A673 (cell line): ENCODE measurements around the gene IYD. TPM values are rescaled to one million over a fixed set of nuclear protein-coding genes. Genes with fewer than 3 reads are reported as not detected.

ENCODE experiments used
- BruUV-seq: library from RNA; stranded (reverse); fragments of 400-500 nt; replicated peaks from 2 replicates; lab custom pipeline; 2021; lab: Mats Ljungman, UMichigan
- CTCF ChIA-PET: fragments of 300-600 bp; sonication (Branson Sonifier 250); formaldehyde crosslinking; loops from one replicate; lab custom pipeline; 2022; ENCODE audit warnings: antibody characterized with exemption; lab: Charles Lee
- POLR2A ChIA-PET: fragments of 300-600 bp; sonication (Branson Sonifier 250); formaldehyde crosslinking; loops from one replicate; lab custom pipeline; 2022; ENCODE audit warnings: antibody characterized with exemption; ENCODE audit not compliant: low non-redundant PET; lab: Charles Lee
- DNase-seq: peaks from one replicate; pipeline ENCODE4 v3.0.0-alpha.2; 2015; ENCODE audit warnings: low spot score
- H3K27ac ChIP-seq: fragments of 200-600 bp; sonication (generic); 2 replicates; pipeline ENCODE4 v1.5.1; 2016; ENCODE audit warnings: mixed run types, low read depth, mild to moderate bottlenecking, mixed read lengths, antibody characterized with exemption, low read length; ENCODE audit not compliant: poor library complexity, severe bottlenecking
- H3K27me3 ChIP-seq: fragments of 200-600 bp; sonication (generic); replicated peaks from 2 replicates; pipeline ENCODE4 v1.6.1; 2017; ENCODE audit warnings: mixed run types, low read depth, mild to moderate bottlenecking, mixed read lengths, antibody characterized with exemption, low read length; ENCODE audit not compliant: insufficient read depth, poor library complexity
- H3K36me3 ChIP-seq: fragments of 200-600 bp; sonication (generic); 2 replicates; pipeline ENCODE4 v1.6.1; 2016; ENCODE audit warnings: mixed run types, mild to moderate bottlenecking, mixed read lengths, antibody characterized with exemption, low read length; ENCODE audit not compliant: insufficient read depth, poor library complexity, severe bottlenecking
- H3K4me1 ChIP-seq: fragments of 200-600 bp; sonication (generic); 2 replicates; pipeline ENCODE4 v1.6.1; 2017; ENCODE audit warnings: mixed run types, mild to moderate bottlenecking, mixed read lengths, antibody characterized with exemption, low read length; ENCODE audit not compliant: insufficient read depth, poor library complexity, severe bottlenecking
- H3K4me3 ChIP-seq: fragments of 200-600 bp; sonication (generic); 2 replicates; pipeline ENCODE4 v1.5.1; 2016; ENCODE audit warnings: low read depth, mixed run types, mild to moderate bottlenecking, mixed read lengths, low read length; ENCODE audit not compliant: poor library complexity, severe bottlenecking
- H3K9me3 ChIP-seq: fragments of 200-600 bp; sonication (generic); 2 replicates; pipeline ENCODE4 v1.6.1; 2016; ENCODE audit warnings: mixed run types, low read depth, mild to moderate bottlenecking, mixed read lengths, antibody characterized with exemption, low read length; ENCODE audit not compliant: poor library complexity, severe bottlenecking
- CTCF ChIP-seq: fragments of 300-800, 200-600 bp; sonication (generic); conservative IDR thresholded peaks from 2 replicates; pipeline ENCODE4 v1.5.1; 2017; ENCODE audit warnings: low read depth, mild to moderate bottlenecking, antibody characterized with exemption, low read length, moderate library complexity, mixed read lengths
- EZH2 ChIP-seq: fragments of 200-600 bp; sonication (generic); IDR thresholded peaks from 2 replicates; pipeline ENCODE4 v1.6.1; 2017; ENCODE audit warnings: borderline replicate concordance, low read depth, mild to moderate bottlenecking, mixed read lengths, antibody characterized with exemption, low read length; ENCODE audit not compliant: poor library complexity, severe bottlenecking
- intact Hi-C: fragments of 100-400 bp; cut with micrococcal nuclease; formaldehyde crosslinking; loops from one replicate; pipeline ENCODE4 v1.10.0; 2022; ENCODE audit not compliant: unreplicated experiment
- total RNA-seq: library from RNA; stranded (reverse); gene quantifications from 2 replicates; pipeline ENCODE4 v1.2.3, GENCODE V29; 2021

The IYD gene
- total RNA-seq, 1 experiment from 2014 or later: not detected

DNA sequence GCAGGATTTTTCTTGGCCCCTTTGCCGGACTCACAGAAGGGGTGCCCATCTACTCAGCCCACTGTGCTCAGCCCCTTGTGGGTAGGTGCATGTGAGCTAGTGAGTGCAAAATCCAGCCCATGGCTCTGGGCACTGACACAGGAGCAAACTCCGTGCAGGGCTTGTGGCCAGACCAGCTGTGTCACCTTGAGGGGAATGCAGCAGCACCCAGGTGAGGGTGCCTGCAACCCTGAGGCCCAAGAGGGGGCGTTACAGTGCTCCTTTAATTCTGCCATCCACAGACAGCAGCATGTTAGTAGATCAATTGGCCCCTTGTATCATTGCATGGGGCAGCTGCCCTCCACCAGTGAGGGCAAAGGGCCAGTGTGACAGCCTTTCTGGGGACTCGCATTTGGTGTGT is 12.9 kb upstream of the IYD start:
- DNase-seq: no peak
- Histone ChIP-seq H3K4me1 (no peaks in the 10 kb centered on the region), H3K9me3 (no peaks in the 10 kb centered on the region), H3K36me3 (no peaks in the 10 kb centered on the region), H3K27me3 (no peaks in the 10 kb centered on the region), H3K4me3 (no peak overlapping the region), H3K27ac (no peak overlapping the region)
- BruUV-seq: no TSS peak
- TF ChIP-seq CTCF: no peak
- TF ChIP-seq EZH2: no peak
- CTCF ChIA-PET: no interaction called here
- intact Hi-C loops: no loop called here
- POLR2A ChIA-PET: no interaction called here

DNA sequence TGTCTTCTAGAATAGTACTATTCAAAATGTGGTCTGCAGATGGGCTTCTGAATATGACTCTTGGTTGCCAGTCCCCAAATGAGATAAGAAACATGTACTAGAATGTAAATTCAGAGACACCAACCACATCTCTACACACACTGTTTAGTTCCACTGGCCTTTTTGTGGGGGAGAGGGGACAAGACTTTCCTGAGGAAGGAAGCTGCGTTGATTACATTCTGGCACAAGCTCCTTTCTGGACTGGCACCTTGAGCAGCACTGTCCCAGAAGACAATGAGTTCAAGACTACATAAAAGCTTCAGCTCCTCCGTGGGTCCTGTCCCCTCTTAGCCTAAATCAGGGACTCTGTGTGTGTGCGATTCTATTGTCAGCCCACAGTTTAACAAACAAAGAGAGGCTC is 6.9 kb upstream of the IYD start:
- CTCF ChIA-PET: interaction anchor here (0.6 kb wide), 1 partner anchor 453 kb away, joined by 4 read pairs; no protein-coding TSS in a partner anchor
- no peaks in the 10 kb centered on the region for H3K27me3 ChIP-seq
- no peaks in the 10 kb centered on the region for H3K9me3 ChIP-seq
- H3K4me3 ChIP-seq: no peak overlapping the region
- no TSS peak for BruUV-seq
- POLR2A ChIA-PET: no interaction called here
- no peak overlapping the region for H3K27ac ChIP-seq
- no peaks in the 10 kb centered on the region for H3K36me3 ChIP-seq
- DNase-seq: no peak
- no peak for TF ChIP-seq CTCF
- TF ChIP-seq EZH2: no peak
- no peaks in the 10 kb centered on the region for H3K4me1 ChIP-seq
- intact Hi-C loops: no loop called here

GRCh38 chr6:150363733-150364132 is 5.1 kb upstream of the IYD start:
- TF ChIP-seq CTCF (no peak), EZH2 (no peak)
- DNase-seq: no peak
- Histone ChIP-seq H3K36me3 (no peaks in the 10 kb centered on the region), H3K27ac (no peak overlapping the region), H3K9me3 (no peaks in the 10 kb centered on the region), H3K27me3 (no peaks in the 10 kb centered on the region), H3K4me3 (no peak overlapping the region), H3K4me1 (no peaks in the 10 kb centered on the region)
- CTCF ChIA-PET: no interaction called here
- no TSS peak for BruUV-seq
- POLR2A ChIA-PET: no interaction called here
- intact Hi-C loops: no loop called here
